Subcutaneous abdominal adipose tissue (tissue), 5 donors: ENCODE results near the gene CDKN2AIP.
"Not testable (repeated sequence)": the region's sequence is repeated elsewhere in the genome, so short reads cannot be mapped to it uniquely, and the experiment has no call there.

Source experiments
- H3K27ac ChIP-seq: one replicate; pipeline ENCODE4 v1.7.0; 2013; ENCODE audit warnings: low read depth, mild to moderate bottlenecking, inconsistent platforms, low read length, moderate library complexity
- H3K27me3 ChIP-seq, 5 donors: one replicate each; pipeline ENCODE4 v1.7.0; 2013; ENCODE audit warnings: low read length in 5 of 5, inconsistent platforms in 1 of 5; ENCODE audit not compliant: control insufficient read depth in 5 of 5, insufficient read depth in 4 of 5
- H3K36me3 ChIP-seq, 5 donors: one replicate each; pipeline ENCODE4 v1.7.0; 2013; ENCODE audit warnings: low read length in 5 of 5; ENCODE audit not compliant: control insufficient read depth in 5 of 5, insufficient read depth in 5 of 5
- H3K4me1 ChIP-seq, 5 donors: one replicate each; pipeline ENCODE4 v1.7.0; 2013; ENCODE audit warnings: low read length in 5 of 5, mild to moderate bottlenecking in 3 of 5, moderate library complexity in 1 of 5; ENCODE audit not compliant: control insufficient read depth in 5 of 5, insufficient read depth in 5 of 5
- H3K4me3 ChIP-seq, 5 donors: one replicate each; pipeline ENCODE4 v1.7.0; 2013; ENCODE audit warnings: low read length in 5 of 5, low read depth in 1 of 5
- H3K9ac ChIP-seq, 5 donors: one replicate each; pipeline ENCODE4 v1.7.0; 2013; ENCODE audit warnings: low read length in 5 of 5, mild to moderate bottlenecking in 4 of 5, moderate library complexity in 3 of 5
- H3K9me3 ChIP-seq, 5 donors: one replicate each; pipeline ENCODE4 v1.7.0; 2013; ENCODE audit warnings: low read length in 5 of 5; ENCODE audit not compliant: control insufficient read depth in 5 of 5
- donor health status: healthy.
- donor health status: healthy.
- donor health status: healthy.
- donor health status: healthy.
- donor health status: healthy.

Gene CDKN2AIP

DNA sequence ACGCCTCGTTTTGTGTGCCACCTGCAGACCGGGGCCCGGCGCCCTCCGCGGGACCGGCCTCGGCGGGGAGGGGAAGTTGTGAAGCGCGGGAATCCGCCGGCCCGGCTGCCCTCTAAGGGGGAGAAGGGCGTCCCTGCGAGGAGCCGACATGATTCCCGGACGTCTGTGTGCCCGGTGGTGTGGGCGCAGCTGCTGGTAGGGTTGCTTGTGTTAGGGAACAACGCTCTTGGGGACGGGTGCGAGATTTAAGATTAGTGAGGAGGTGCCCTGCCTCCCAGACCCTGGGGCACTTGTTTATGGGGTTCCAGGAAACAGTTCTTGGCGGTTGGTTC is 627 bp downstream of the CDKN2AIP start:
- Histone ChIP-seq H3K27me3 (no peaks in the 10 kb centered on the region), H3K4me1 (peaks cover 7 to 50% (median 39%) of the 10 kb centered on the region in 5 donors), H3K9me3 (no peaks in the 10 kb centered on the region), H3K27ac (peak overlapping the region; percentile 97), H3K36me3 (peaks cover 18 to 32% (median 23%) of the 10 kb centered on the region in 5 donors), H3K9ac (peak overlapping the region; percentile 76 to 96 (median 95)), H3K4me3 (peak overlapping the region; percentile 85 to 98 (median 96))

DNA sequence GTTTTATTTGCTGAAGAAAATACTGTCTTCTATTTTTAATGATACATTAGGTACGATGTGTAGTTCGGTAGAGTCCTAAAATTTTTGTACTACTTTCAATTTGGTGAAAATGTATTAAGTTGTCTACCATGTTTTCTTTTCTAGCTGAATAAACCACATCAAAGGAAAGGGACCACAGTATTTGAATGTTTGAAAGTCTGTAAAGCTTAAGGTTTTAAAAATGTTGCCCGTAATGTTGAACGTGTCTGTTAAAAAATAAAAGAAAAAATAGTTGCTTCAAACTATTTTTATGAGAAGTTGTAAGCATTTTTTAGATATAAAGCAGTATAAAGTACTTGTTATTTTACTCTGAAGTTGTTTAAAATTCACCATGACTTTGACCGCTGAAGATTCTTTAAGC is 3.2 kb downstream of the CDKN2AIP start:
- Histone ChIP-seq H3K4me1 (peaks cover 7 to 50% (median 39%) of the 10 kb centered on the region in 5 donors), H3K36me3 (peaks cover 22 to 49% (median 26%) of the 10 kb centered on the region in 5 donors), H3K27ac (no peak overlapping the region), H3K27me3 (no peaks in the 10 kb centered on the region), H3K9ac (peak overlapping the region in 1 of 5 donors; percentile 40), H3K9me3 (no peaks in the 10 kb centered on the region), H3K4me3 (no peak overlapping the region)

DNA sequence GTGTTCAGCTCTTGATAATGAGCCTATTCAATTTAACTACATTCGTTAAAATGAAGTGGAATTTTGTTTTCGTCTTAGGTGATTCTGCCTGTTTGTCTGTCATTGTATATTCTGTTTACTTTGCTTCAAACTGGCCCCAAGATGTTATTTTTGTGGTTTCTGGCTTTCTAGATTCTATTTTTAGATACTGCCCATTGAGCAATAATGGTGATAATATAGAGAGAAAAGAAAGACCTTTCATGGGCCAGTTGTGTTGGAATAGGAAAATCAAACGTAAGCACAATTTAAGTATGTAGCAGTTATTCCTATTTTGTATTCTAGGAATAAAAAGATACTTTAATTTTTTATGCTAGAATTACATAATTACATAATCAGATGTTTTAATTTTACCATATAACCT is 4.0 kb downstream of the CDKN2AIP start:
- Histone ChIP-seq H3K4me1 (peaks cover 7 to 44% (median 34%) of the 10 kb centered on the region in 5 donors), H3K36me3 (peaks cover 22 to 56% (median 32%) of the 10 kb centered on the region in 5 donors), H3K4me3 (no peak overlapping the region), H3K9ac (no peak overlapping the region), H3K27me3 (no peaks in the 10 kb centered on the region), H3K27ac (no peak overlapping the region), H3K9me3 (no peaks in the 10 kb centered on the region)

DNA sequence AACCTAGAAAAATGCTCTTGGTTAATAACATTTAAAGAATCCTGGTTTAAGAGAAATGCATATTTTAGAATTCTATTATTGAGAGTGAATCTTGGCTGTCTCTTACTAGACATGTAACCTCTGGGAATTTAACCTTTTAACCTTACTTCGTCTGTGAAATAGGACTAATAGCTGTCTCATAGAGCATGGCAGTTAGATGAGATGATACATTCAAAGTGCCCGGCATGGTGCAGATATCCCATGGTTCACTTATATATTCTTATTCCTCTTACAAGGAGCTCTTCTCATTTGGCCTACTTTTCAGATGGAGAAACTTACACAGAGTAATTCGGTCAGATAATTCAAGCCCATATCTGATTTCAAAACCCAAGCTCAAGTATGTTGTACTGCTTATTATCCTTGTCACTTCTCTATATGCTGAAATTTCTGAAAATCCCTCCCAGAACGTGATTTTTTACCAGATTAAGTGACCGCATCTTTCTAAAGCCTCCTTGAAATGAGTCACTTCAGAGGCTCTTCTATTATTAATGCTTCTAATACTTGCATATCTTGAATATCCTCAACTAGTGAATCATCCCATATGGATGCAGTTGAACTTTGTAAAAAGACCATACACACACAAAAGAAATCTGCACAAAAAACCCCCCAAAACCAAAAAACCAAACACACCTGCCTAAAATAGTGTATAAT is 4.9 kb downstream of the CDKN2AIP start:
- no peaks in the 10 kb centered on the region for H3K9me3 ChIP-seq
- peaks cover 7 to 39% (median 30%) of the 10 kb centered on the region in 5 donors for H3K4me1 ChIP-seq
- H3K36me3 ChIP-seq, result peaks cover 22 to 63% (median 32%) of the 10 kb centered on the region in 5 donors
- no peaks in the 10 kb centered on the region for H3K27me3 ChIP-seq
- no peak overlapping the region for H3K27ac ChIP-seq
- H3K9ac ChIP-seq, result no peak overlapping the region
- no peak overlapping the region for H3K4me3 ChIP-seq

DNA sequence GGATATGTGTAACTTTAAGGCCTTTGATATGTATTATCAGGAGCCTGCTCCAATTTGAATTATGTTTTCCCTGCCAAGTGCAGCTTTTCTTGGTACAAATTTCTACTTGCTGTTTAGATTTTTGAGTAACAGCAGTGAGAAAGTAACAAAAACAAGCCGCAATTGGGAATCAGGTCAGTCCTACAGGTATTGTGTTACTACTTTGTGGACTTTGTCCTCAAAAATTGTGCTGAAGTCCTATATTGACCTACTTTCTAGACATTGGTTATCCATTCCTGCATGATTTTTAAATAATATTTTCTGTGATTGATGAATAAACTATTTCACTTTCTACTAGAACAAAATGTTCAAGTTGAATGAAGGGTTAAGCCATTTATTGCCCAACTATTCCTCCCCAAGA is 5.7 kb downstream of the CDKN2AIP start:
- Histone ChIP-seq H3K27me3 (no peaks in the 10 kb centered on the region), H3K4me3 (no peak overlapping the region), H3K9ac (no peak overlapping the region), H3K9me3 (no peaks in the 10 kb centered on the region), H3K27ac (no peak overlapping the region), H3K36me3 (peaks cover 22 to 63% (median 32%) of the 10 kb centered on the region in 5 donors), H3K4me1 (peaks cover 7 to 38% (median 29%) of the 10 kb centered on the region in 5 donors)

GRCh38 chr4:183455431-183456195 is 11.2 kb downstream of the CDKN2AIP start:
- no peaks in the 10 kb centered on the region for H3K27me3 ChIP-seq
- H3K36me3 ChIP-seq, result peaks cover 0 to 30% (median 2%) of the 10 kb centered on the region in 5 donors
- no peak overlapping the region for H3K9ac ChIP-seq
- H3K27ac ChIP-seq, result no peak overlapping the region
- no peak overlapping the region for H3K4me3 ChIP-seq
- H3K9me3 ChIP-seq, result no peaks in the 10 kb centered on the region
- H3K4me1 ChIP-seq, result no peaks in the 10 kb centered on the region

- Histone ChIP-seq H3K9ac (no peak overlapping the region), H3K27me3 (no peaks in the 10 kb centered on the region), H3K4me1 (no peaks in the 10 kb centered on the region), H3K36me3 (peaks cover 0 to 12% (median 0%) of the 10 kb centered on the region in 5 donors), H3K4me3 (no peak overlapping the region), H3K9me3 (no peaks in the 10 kb centered on the region), H3K27ac (no peak overlapping the region)
Observed at GRCh38 chr4:183458005-183458404, 13.6 kb downstream of the CDKN2AIP start.

- not testable (repeated sequence) for H3K9me3 ChIP-seq, H3K4me1 ChIP-seq, H3K9ac ChIP-seq, H3K27me3 ChIP-seq, H3K27ac ChIP-seq, H3K4me3 ChIP-seq, H3K36me3 ChIP-seq
Observed at GRCh38 chr4:183463903-183464619, 19.6 kb downstream of the CDKN2AIP start.

- not testable (repeated sequence) for H3K9me3 ChIP-seq, H3K4me3 ChIP-seq, H3K27ac ChIP-seq, H3K4me1 ChIP-seq, H3K36me3 ChIP-seq, H3K9ac ChIP-seq, H3K27me3 ChIP-seq
Observed at GRCh38 chr4:183465879-183466278, 21.4 kb downstream of the CDKN2AIP start.

- Histone ChIP-seq H3K4me1 (peaks cover 0 to 9% (median 4%) of the 10 kb centered on the region in 5 donors), H3K9ac (no peak overlapping the region), H3K27ac (no peak overlapping the region), H3K4me3 (no peak overlapping the region), H3K36me3 (no peaks in the 10 kb centered on the region), H3K9me3 (peaks cover 0 to 2% (median 0%) of the 10 kb centered on the region in 5 donors), H3K27me3 (no peaks in the 10 kb centered on the region)
Observed at GRCh38 chr4:183467246-183467645, 22.8 kb downstream of the CDKN2AIP start.
